IMR-90 (cell line): Measurements from ENCODE around the gene SLC25A25. TPM values are rescaled to one million over a fixed set of nuclear protein-coding genes. Genes with fewer than 3 reads are reported as not detected.
A peak's percentile ranks its signal among the peaks of the same experiment; 100 is the strongest.

Source experiments
- ATAC-seq: fragments of 200-7000 bp; cut with Tn5 transposase; 2 replicates; pipeline ENCODE4 v1.9.1; 2020; ENCODE audit warnings: low read depth, mild to moderate bottlenecking, moderate library complexity
- BruUV-seq: library from RNA; stranded (reverse); fragments of 400-500 nt; replicated peaks from 2 replicates; lab custom pipeline; 2021; lab: Mats Ljungman, UMichigan
- CTCF ChIA-PET: fragments of 300-600 bp; formaldehyde crosslinking; extraction: SDS; loops from one replicate; lab custom pipeline; 2021; ENCODE audit warnings: antibody characterized with exemption; lab: Yijun Ruan, JAX
- POLR2A ChIA-PET: fragments of 300-600 bp; sonication (Branson Sonifier 250); formaldehyde crosslinking; loops from one replicate; lab custom pipeline; 2022; ENCODE audit warnings: antibody characterized with exemption; ENCODE audit not compliant: unreplicated experiment; lab: Charles Lee
- DNase-seq: peaks from one replicate; pipeline ENCODE4 v3.0.0; 2013
- H2AFZ ChIP-seq: replicated peaks from 2 replicates; pipeline ENCODE3; 2013; ENCODE audit warnings: low read length, mild to moderate bottlenecking; ENCODE audit not compliant: poor library complexity
- H2AK5ac ChIP-seq: 2 replicates; pipeline ENCODE4 v1.6.1; 2013; ENCODE audit warnings: low read depth, low read length, inconsistent platforms
- H2AK9ac ChIP-seq: replicated peaks from 2 replicates; pipeline ENCODE3; 2013; ENCODE audit warnings: mild to moderate bottlenecking, low read depth, low read length, moderate library complexity; ENCODE audit not compliant: poor library complexity
- H2BK120ac ChIP-seq: 2 replicates; pipeline ENCODE4 v1.6.1; 2013; ENCODE audit warnings: low read depth, low read length, inconsistent platforms
- H2BK15ac ChIP-seq: 3 replicates; pipeline ENCODE4 v1.6.1; 2013; ENCODE audit warnings: low read depth, low read length, inconsistent platforms
- H2BK20ac ChIP-seq: 2 replicates; pipeline ENCODE4 v1.6.1; 2013; ENCODE audit warnings: low read depth, mild to moderate bottlenecking, inconsistent platforms, low read length, moderate library complexity
- H2BK5ac ChIP-seq: 2 replicates; pipeline ENCODE4 v1.6.1; 2013; ENCODE audit warnings: mild to moderate bottlenecking, low read depth, low read length, inconsistent platforms; ENCODE audit not compliant: poor library complexity, severe bottlenecking
- H3K14ac ChIP-seq: replicated peaks from 2 replicates; pipeline ENCODE4 v1.6.1; 2013; ENCODE audit warnings: low read depth, low read length, inconsistent platforms
- H3K18ac ChIP-seq: 2 replicates; pipeline ENCODE4 v1.6.1; 2013; ENCODE audit warnings: low read depth, low read length, control low read depth
- H3K23ac ChIP-seq: 2 replicates; pipeline ENCODE4 v1.6.1; 2013; ENCODE audit warnings: low read depth, low read length, inconsistent platforms
- H3K27ac ChIP-seq: 2 replicates; pipeline ENCODE4 v1.5.1; 2013; ENCODE audit warnings: mild to moderate bottlenecking, control low read depth, low read length; ENCODE audit not compliant: insufficient read depth
- H3K27me3 ChIP-seq: 2 replicates; pipeline ENCODE4 v1.6.1; 2013; ENCODE audit warnings: low read length; ENCODE audit not compliant: control insufficient read depth, insufficient read depth
- H3K36me3 ChIP-seq: 2 replicates; pipeline ENCODE4 v1.6.1; 2013; ENCODE audit warnings: low read length, mixed read lengths; ENCODE audit not compliant: control insufficient read depth, insufficient read depth
- H3K4ac ChIP-seq: 2 replicates; pipeline ENCODE4 v1.6.1; 2013; ENCODE audit warnings: low read depth, low read length, inconsistent platforms
- H3K4me1 ChIP-seq: 2 replicates; pipeline ENCODE4 v1.6.1; 2013; ENCODE audit warnings: low read length, mixed read lengths; ENCODE audit not compliant: control insufficient read depth, insufficient read depth
- H3K4me2 ChIP-seq: 2 replicates; pipeline ENCODE4 v1.6.1; 2013; ENCODE audit warnings: low read depth, mild to moderate bottlenecking, control low read depth, low read length, moderate library complexity
- H3K4me3 ChIP-seq: 2 replicates; pipeline ENCODE4 v1.5.1; 2013; ENCODE audit warnings: low read depth, mild to moderate bottlenecking, control low read depth, low read length, moderate library complexity; ENCODE audit not compliant: insufficient read depth
- H3K56ac ChIP-seq: 2 replicates; pipeline ENCODE4 v1.6.1; 2013; ENCODE audit warnings: low read length, inconsistent platforms; ENCODE audit not compliant: insufficient read depth; ENCODE audit errors: extremely low read depth
- H3K79me1 ChIP-seq, 2 experiments: 2 replicates each; pipeline ENCODE4 v1.6.1; 2013; ENCODE audit warnings: low read length in 2 of 2, inconsistent platforms in 1 of 2, low read depth in 1 of 2
- H3K9ac ChIP-seq: 2 replicates; pipeline ENCODE4 v1.6.1; 2013; ENCODE audit warnings: low read depth, low read length, control low read depth
- H3K9me1 ChIP-seq: 2 replicates; pipeline ENCODE4 v1.6.1; 2013; ENCODE audit warnings: low read length, inconsistent platforms; ENCODE audit not compliant: insufficient read depth
- H3K9me3 ChIP-seq: 2 replicates; pipeline ENCODE4 v1.6.1; 2013; ENCODE audit warnings: low read length; ENCODE audit not compliant: control insufficient read depth, insufficient read depth
- H4K20me1 ChIP-seq: 2 replicates; pipeline ENCODE4 v1.6.1; 2013; ENCODE audit warnings: low read length, inconsistent platforms; ENCODE audit not compliant: insufficient read depth
- H4K5ac ChIP-seq: 2 replicates; pipeline ENCODE4 v1.6.1; 2013; ENCODE audit warnings: mild to moderate bottlenecking, low read depth, low read length, control low read depth
- H4K8ac ChIP-seq, 2 experiments: 2 replicates each; pipeline ENCODE4 v1.6.1; 2013; ENCODE audit warnings: low read depth in 2 of 2, low read length in 2 of 2, control low read depth in 1 of 2, inconsistent platforms in 1 of 2
- H4K91ac ChIP-seq: 2 replicates; pipeline ENCODE4 v1.6.1; 2013; ENCODE audit warnings: low read depth, low read length, inconsistent platforms; ENCODE audit not compliant: insufficient read depth
- BHLHE40 ChIP-seq: fragments of 150-350 bp; IDR thresholded peaks from 2 replicates; pipeline ENCODE4 v1.6.1; 2016; ENCODE audit warnings: mild to moderate bottlenecking, low read depth, low read length
- CEBPB ChIP-seq: IDR thresholded peaks from 2 replicates; pipeline ENCODE4 v1.6.1; 2012; ENCODE audit warnings: low read depth, low read length, improper control_type of control experiment
- CHD1 ChIP-seq: IDR thresholded peaks from 2 replicates; pipeline ENCODE4 v1.6.1; 2012; ENCODE audit warnings: low read depth, low read length, improper control_type of control experiment
- CTCF ChIP-seq: conservative IDR thresholded peaks from 2 replicates; pipeline ENCODE4 v1.5.1; 2012; ENCODE audit warnings: mild to moderate bottlenecking, low read depth, low read length, improper control_type of control experiment
- MAFK ChIP-seq: IDR thresholded peaks from 2 replicates; pipeline ENCODE4 v1.6.1; 2012; ENCODE audit warnings: low read depth, low read length, improper control_type of control experiment
- MXI1 ChIP-seq: IDR thresholded peaks from 2 replicates; pipeline ENCODE4 v1.6.1; 2012; ENCODE audit warnings: low read depth, mild to moderate bottlenecking, low read length, moderate library complexity, borderline replicate concordance
- NFE2L2 ChIP-seq: fragments of 150-350 bp; IDR thresholded peaks from 2 replicates; pipeline ENCODE4 v1.6.1; 2016; ENCODE audit warnings: low read depth, mild to moderate bottlenecking, low read length
- POLR2A ChIP-seq: IDR thresholded peaks from 2 replicates; pipeline ENCODE4 v1.6.1; 2012; ENCODE audit warnings: mild to moderate bottlenecking, low read depth, low read length
- RAD21 ChIP-seq: IDR thresholded peaks from 2 replicates; pipeline ENCODE4 v1.6.1; 2012; ENCODE audit warnings: low read length, improper control_type of control experiment
- RCOR1 ChIP-seq: IDR thresholded peaks from 2 replicates; pipeline ENCODE4 v1.6.1; 2012; ENCODE audit warnings: mild to moderate bottlenecking, low read length, improper control_type of control experiment; ENCODE audit not compliant: insufficient replicate concordance
- RFX5 ChIP-seq: IDR thresholded peaks from 2 replicates; pipeline ENCODE4 v1.8.0; 2012; ENCODE audit warnings: low read depth, mild to moderate bottlenecking, low read length, moderate library complexity
- SMC3 ChIP-seq: fragments of 150-350 bp; IDR thresholded peaks from 2 replicates; pipeline ENCODE4 v1.6.1; 2016; ENCODE audit warnings: low read depth, mild to moderate bottlenecking, antibody characterized with exemption, low read length, moderate library complexity
- WGBS, 2 experiments: methylation state at CpG; one replicate each; pipeline versions ENCODE4 v1.1.5 to v1.1.7; 2013; ENCODE audit warnings: missing lambda C conversion rate in 2 of 2; ENCODE audit not compliant: insufficient read length in 1 of 2; ENCODE audit errors: extremely low coverage in 2 of 2; 5-methylcytosine and 5-hydroxymethylcytosine counted together
- dilution Hi-C: fragments of 300-500 bp; cut with HindIII; formaldehyde crosslinking; loops from one replicate; pipeline ENCODE4 v1.14.3; 2018; ENCODE audit warnings: low sequenced_read_pairs; ENCODE audit not compliant: unreplicated experiment
- in situ Hi-C: fragments of 300-500 bp; cut with MboI; formaldehyde crosslinking; loops from 3 replicates; pipeline ENCODE4 v1.14.3; 2019; ENCODE audit warnings: low sequenced_read_pairs, inconsistent platforms, mixed read lengths
- intact Hi-C: fragments of 100-400 bp; cut with micrococcal nuclease; formaldehyde crosslinking; loops from 2 replicates; pipeline ENCODE4 v1.10.0; 2022
- polyA plus RNA-seq, 3 experiments: library from polyadenylated mRNA; depleted of rRNA; stranded (reverse); fragments of >200 nt; gene quantifications; 2 replicates each; pipeline ENCODE4 v1.2.3, GENCODE V29; 2012; ENCODE audit warnings: low replicate concordance in 1 of 3
- total RNA-seq: library from RNA; depleted of rRNA; stranded (reverse); fragments of >200 nt; gene quantifications from 2 replicates; pipeline ENCODE4 v1.2.3, GENCODE V29; 2012
- TF ChIP-seq, protein P1 (sequence below): fragments of 150-350 bp; IDR thresholded peaks from 2 replicates; pipeline ENCODE4 v1.6.1; 2017; ENCODE audit warnings: mild to moderate bottlenecking, antibody characterized with exemption, low read length, low read depth

The SLC25A25 gene
- total and polyA plus RNA-seq, 2 of the 4 experiments (the other 2 are of a cell fraction): 14.0 to 17.9 TPM

GRCh38 chr9:128026255-128026772, 41.7 kb upstream of the SLC25A25 start:
- Histone ChIP-seq H2BK5ac (no peak overlapping the region), H3K9me3 (no peaks in the 10 kb centered on the region), H4K8ac (peak overlapping the region in 1 of 2 experiments; percentile 59; a peak in 1 of 4 replicates), H3K9ac (no peak overlapping the region), H2AFZ (peak overlapping the region; percentile 63), H3K27ac (no peak overlapping the region), H3K4me2 (no peak overlapping the region), H4K5ac (no peak overlapping the region), H3K27me3 (no peaks in the 10 kb centered on the region), H4K91ac (no peak overlapping the region; the same call in 1 of the 2 replicates), H3K4ac (no peak overlapping the region), H3K4me1 (peaks cover 4% of the 10 kb centered on the region; the same call in 1 of the 2 replicates), H2BK120ac (no peak overlapping the region), H3K23ac (no peak overlapping the region), H3K79me1 (no peaks in the 10 kb centered on the region), H4K20me1 (no peaks in the 10 kb centered on the region), H2BK20ac (no peak overlapping the region), H3K36me3 (no peaks in the 10 kb centered on the region), H2BK15ac (no peak overlapping the region), H3K14ac (no peak overlapping the region), H2AK9ac (peak overlapping the region; percentile 51), H2AK5ac (no peak overlapping the region), H3K18ac (no peak overlapping the region), H3K9me1 (0 out of 2 replicates have a peak, but pooled peaks cover 2% of the 10 kb centered on the region), H3K56ac (no peak overlapping the region), H3K4me3 (no peak overlapping the region)
- TF ChIP-seq RAD21 (no peak), CTCF (no peak), CHD1 (no peak), RFX5 (no peak), CEBPB (no peak), SMC3 (no peak), MXI1 (no peak), RCOR1 (no peak), BHLHE40 (no peak), POLR2A (no peak), MAFK (no peak), NFE2L2 (no peak)
- TF ChIP-seq, protein P1, sequence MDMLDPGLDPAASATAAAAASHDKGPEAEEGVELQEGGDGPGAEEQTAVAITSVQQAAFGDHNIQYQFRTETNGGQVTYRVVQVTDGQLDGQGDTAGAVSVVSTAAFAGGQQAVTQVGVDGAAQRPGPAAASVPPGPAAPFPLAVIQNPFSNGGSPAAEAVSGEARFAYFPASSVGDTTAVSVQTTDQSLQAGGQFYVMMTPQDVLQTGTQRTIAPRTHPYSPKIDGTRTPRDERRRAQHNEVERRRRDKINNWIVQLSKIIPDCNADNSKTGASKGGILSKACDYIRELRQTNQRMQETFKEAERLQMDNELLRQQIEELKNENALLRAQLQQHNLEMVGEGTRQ: no peak
- WGBS, 2 experiments: 92% methylated on average over 8 of the region's 12 CpGs; no CpG with 5 or more reads in 1 of the 2 experiments
- intact Hi-C loops (no loop called here), in situ Hi-C loops (no loop called here), dilution Hi-C loops (no loop called here)
- no peak for ATAC-seq
- POLR2A ChIA-PET: no interaction called here
- no peak for DNase-seq
- CTCF ChIA-PET: interaction anchor here (0.7 kb wide), 1 partner anchor 15 kb away, joined by 3 read pairs; no protein-coding TSS in a partner anchor
- BruUV-seq: no TSS peak
